ENCODE measurements around the gene KCNMA1. TPM values are rescaled to one million over a fixed set of nuclear protein-coding genes. Genes with fewer than 3 reads are reported as not detected.

Gene KCNMA1
- total RNA-seq, 1 experiment from 2014 or later: 143 TPM

DNA sequence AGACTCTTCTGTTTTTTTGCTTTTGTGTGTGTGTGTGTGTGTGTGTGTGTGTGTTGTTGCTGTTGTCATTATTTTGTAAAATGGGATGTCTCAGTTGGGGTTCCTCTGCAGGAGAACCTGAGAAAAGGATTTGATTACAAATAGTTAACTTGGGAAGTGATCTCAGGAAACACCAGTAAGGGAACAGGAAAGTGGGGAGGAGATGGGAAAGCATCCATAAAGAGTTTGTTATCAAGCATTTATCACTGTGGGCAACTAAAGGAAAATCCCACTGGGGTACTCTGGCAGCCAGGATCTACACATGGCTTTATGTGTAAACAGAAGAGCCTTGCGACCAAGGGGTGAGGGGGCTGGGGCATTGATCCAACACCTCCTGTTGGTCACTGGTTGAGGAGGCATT lies 485.4 kb downstream of the KCNMA1 start:
- no peaks in the 10 kb centered on the region for H3K36me3 ChIP-seq (ENCODE audit: low read depth, low read length)
- no peaks in the 10 kb centered on the region for H3K27me3 ChIP-seq (ENCODE audit: low read length)
- no peak overlapping the region for H2AFZ ChIP-seq (ENCODE audit: low read length)
- POLR2A ChIA-PET (ENCODE audit: unreplicated experiment): no interaction called here
- TF ChIP-seq EZH2phosphoT487 (IDR thresholded peaks at IDR 0.05; ENCODE audit: borderline replicate concordance, low read length) (no peak), EZH2 (IDR thresholded peaks at IDR 0.05; ENCODE audit: low read length, unreplicated experiment) (no peak)
- TF ChIP-seq, protein P1, sequence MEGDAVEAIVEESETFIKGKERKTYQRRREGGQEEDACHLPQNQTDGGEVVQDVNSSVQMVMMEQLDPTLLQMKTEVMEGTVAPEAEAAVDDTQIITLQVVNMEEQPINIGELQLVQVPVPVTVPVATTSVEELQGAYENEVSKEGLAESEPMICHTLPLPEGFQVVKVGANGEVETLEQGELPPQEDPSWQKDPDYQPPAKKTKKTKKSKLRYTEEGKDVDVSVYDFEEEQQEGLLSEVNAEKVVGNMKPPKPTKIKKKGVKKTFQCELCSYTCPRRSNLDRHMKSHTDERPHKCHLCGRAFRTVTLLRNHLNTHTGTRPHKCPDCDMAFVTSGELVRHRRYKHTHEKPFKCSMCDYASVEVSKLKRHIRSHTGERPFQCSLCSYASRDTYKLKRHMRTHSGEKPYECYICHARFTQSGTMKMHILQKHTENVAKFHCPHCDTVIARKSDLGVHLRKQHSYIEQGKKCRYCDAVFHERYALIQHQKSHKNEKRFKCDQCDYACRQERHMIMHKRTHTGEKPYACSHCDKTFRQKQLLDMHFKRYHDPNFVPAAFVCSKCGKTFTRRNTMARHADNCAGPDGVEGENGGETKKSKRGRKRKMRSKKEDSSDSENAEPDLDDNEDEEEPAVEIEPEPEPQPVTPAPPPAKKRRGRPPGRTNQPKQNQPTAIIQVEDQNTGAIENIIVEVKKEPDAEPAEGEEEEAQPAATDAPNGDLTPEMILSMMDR (conservative IDR thresholded peaks at IDR 0.05; ENCODE audit: low read depth, low read length): no peak
- no TSS peak for BruUV-seq (replicated peaks)
- H3K27ac ChIP-seq (ENCODE audit: low read length): no peak overlapping the region
- H3K9me2 ChIP-seq (replicated peaks; ENCODE audit: low read length): no peaks in the 10 kb centered on the region
- DNase-seq (no peak), ATAC-seq (no peak)
- no peak overlapping the region for H3K4me2 ChIP-seq (ENCODE audit: low read length)
- no peak overlapping the region for H3K9ac ChIP-seq (ENCODE audit: low read length)
- H3K79me2 ChIP-seq (ENCODE audit: low read length): no peaks in the 10 kb centered on the region
- intact Hi-C loops (cut with micrococcal nuclease): no loop called here
- H3K4me1 ChIP-seq (ENCODE audit: insufficient read depth, low read length): peaks cover 33% of the 10 kb centered on the region
- no peaks in the 10 kb centered on the region for H3K9me3 ChIP-seq (ENCODE audit: low read length)
- H3F3A ChIP-seq (ENCODE audit: low read length, unreplicated experiment): peaks cover 5% of the 10 kb centered on the region
- H4K20me1 ChIP-seq (ENCODE audit: low read length): no peaks in the 10 kb centered on the region
- no peak overlapping the region for H3K4me3 ChIP-seq (ENCODE audit: low read length)
- CTCF ChIA-PET: no interaction called here

DNA sequence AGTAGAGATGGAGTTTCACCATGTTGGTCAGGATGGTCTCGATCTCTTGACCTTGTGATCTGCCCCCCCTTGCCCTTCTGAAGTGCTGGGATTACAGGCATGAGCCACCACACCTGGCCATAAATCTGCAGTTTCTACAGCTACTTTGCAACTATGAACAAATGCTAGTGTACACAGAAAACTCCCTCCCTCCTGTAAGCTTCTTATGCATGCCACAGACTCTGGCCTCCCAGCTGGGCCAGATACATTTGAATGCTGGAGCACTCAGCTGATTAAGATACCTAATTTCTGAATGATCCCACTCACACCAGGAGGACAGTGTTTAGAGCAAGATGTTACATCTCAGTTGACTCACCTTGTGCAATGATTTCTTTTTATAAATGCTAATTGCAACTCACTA lies 486.2 kb downstream of the KCNMA1 start:
- ATAC-seq (no peak), DNase-seq (no peak)
- no peak overlapping the region for H3K4me3 ChIP-seq (ENCODE audit: low read length)
- no peak overlapping the region for H2AFZ ChIP-seq (ENCODE audit: low read length)
- H3K9me3 ChIP-seq (ENCODE audit: low read length): no peaks in the 10 kb centered on the region
- no peaks in the 10 kb centered on the region for H4K20me1 ChIP-seq (ENCODE audit: low read length)
- no peak overlapping the region for H3K9ac ChIP-seq (ENCODE audit: low read length)
- no peak overlapping the region for H3K27ac ChIP-seq (ENCODE audit: low read length)
- H3K4me2 ChIP-seq (ENCODE audit: low read length): no peak overlapping the region
- intact Hi-C loops (cut with micrococcal nuclease): no loop called here
- no peaks in the 10 kb centered on the region for H3K36me3 ChIP-seq (ENCODE audit: low read depth, low read length)
- H3F3A ChIP-seq (ENCODE audit: low read length, unreplicated experiment): no peaks in the 10 kb centered on the region
- no TSS peak for BruUV-seq (replicated peaks)
- no peaks in the 10 kb centered on the region for H3K79me2 ChIP-seq (ENCODE audit: low read length)
- CTCF ChIA-PET: no interaction called here
- TF ChIP-seq EZH2phosphoT487 (IDR thresholded peaks at IDR 0.05; ENCODE audit: borderline replicate concordance, low read length): no peak
- TF ChIP-seq, protein P1 (conservative IDR thresholded peaks at IDR 0.05; ENCODE audit: low read depth, low read length): no peak
- no peak for TF ChIP-seq EZH2 (IDR thresholded peaks at IDR 0.05; ENCODE audit: low read length, unreplicated experiment)
- H3K27me3 ChIP-seq (ENCODE audit: low read length): no peaks in the 10 kb centered on the region
- peaks cover 25% of the 10 kb centered on the region for H3K4me1 ChIP-seq (ENCODE audit: insufficient read depth, low read length)
- POLR2A ChIA-PET (ENCODE audit: unreplicated experiment): interaction anchor here (0.7 kb wide), 1 partner anchor 9 kb away, joined by 21 read pairs; no protein-coding TSS in a partner anchor
- no peaks in the 10 kb centered on the region for H3K9me2 ChIP-seq (replicated peaks; ENCODE audit: low read length)

DNA sequence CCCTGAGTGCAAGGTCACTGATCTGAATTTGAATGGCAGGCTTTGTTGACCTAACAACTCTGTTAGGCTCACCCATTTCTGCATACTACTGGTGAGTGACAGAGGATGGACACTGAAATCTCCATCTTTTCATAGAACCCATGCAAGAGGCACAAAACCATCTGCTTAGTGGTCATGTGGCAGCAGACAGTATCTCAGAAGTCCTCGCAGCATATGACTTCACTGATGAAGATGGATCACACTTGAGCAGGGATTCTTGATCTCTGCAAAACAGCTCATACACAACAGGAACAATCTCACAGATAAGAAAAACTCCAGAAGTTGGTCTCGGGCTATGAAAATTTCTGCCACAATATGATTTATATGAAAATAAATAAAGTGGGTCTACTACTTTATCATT lies 487.9 kb downstream of the KCNMA1 start:
- no peak for ATAC-seq
- peaks cover 8% of the 10 kb centered on the region for H3K4me1 ChIP-seq (ENCODE audit: insufficient read depth, low read length)
- no peak overlapping the region for H3K4me2 ChIP-seq (ENCODE audit: low read length)
- intact Hi-C loops (cut with micrococcal nuclease): no loop called here
- H3K9me2 ChIP-seq (replicated peaks; ENCODE audit: low read length): no peaks in the 10 kb centered on the region
- H3K9me3 ChIP-seq (ENCODE audit: low read length): no peaks in the 10 kb centered on the region
- no peak overlapping the region for H3K9ac ChIP-seq (ENCODE audit: low read length)
- TF ChIP-seq EZH2 (IDR thresholded peaks at IDR 0.05; ENCODE audit: low read length, unreplicated experiment): no peak
- TF ChIP-seq EZH2phosphoT487 (IDR thresholded peaks at IDR 0.05; ENCODE audit: borderline replicate concordance, low read length): no peak
- TF ChIP-seq, protein P1 (conservative IDR thresholded peaks at IDR 0.05; ENCODE audit: low read depth, low read length): no peak
- no peaks in the 10 kb centered on the region for H4K20me1 ChIP-seq (ENCODE audit: low read length)
- no peak overlapping the region for H2AFZ ChIP-seq (ENCODE audit: low read length)
- H3K79me2 ChIP-seq (ENCODE audit: low read length): no peaks in the 10 kb centered on the region
- H3K27me3 ChIP-seq (ENCODE audit: low read length): no peaks in the 10 kb centered on the region
- no peak for DNase-seq
- no peaks in the 10 kb centered on the region for H3K36me3 ChIP-seq (ENCODE audit: low read depth, low read length)
- ChIA-PET POLR2A (ENCODE audit: unreplicated experiment) (no interaction called here), CTCF (no interaction called here)
- no peak overlapping the region for H3K4me3 ChIP-seq (ENCODE audit: low read length)
- no peak overlapping the region for H3K27ac ChIP-seq (ENCODE audit: low read length)
- H3F3A ChIP-seq (ENCODE audit: low read length, unreplicated experiment): no peaks in the 10 kb centered on the region
- no TSS peak for BruUV-seq (replicated peaks)

Measured in PC-3 (cell line).